HFFc6 (cell line): ENCODE results near the gene ADGRF1. TPM values are rescaled to one million over a fixed set of nuclear protein-coding genes. Genes with fewer than 3 reads are reported as not detected.

Experiments
- DNase-seq: peaks from one replicate; pipeline ENCODE4 v3.0.0-alpha.2; 2018
- H3K27ac Mint-ChIP-seq: 2 replicates; pipeline ENCODE4 v1.8.0; 2020; ENCODE audit warnings: mild to moderate bottlenecking, mixed read lengths
- H3K27me3 Mint-ChIP-seq: 2 replicates; pipeline ENCODE4 v1.8.0; 2021; ENCODE audit warnings: mild to moderate bottlenecking, moderate library complexity, mixed read lengths; ENCODE audit not compliant: insufficient read depth
- H3K36me3 Mint-ChIP-seq: 2 replicates; pipeline ENCODE4 v1.8.0; 2021; ENCODE audit warnings: low read depth, mixed read lengths
- H3K4me1 Mint-ChIP-seq: 2 replicates; pipeline ENCODE4 v1.8.0; 2020; ENCODE audit warnings: low read depth, mixed read lengths
- H3K4me3 Mint-ChIP-seq: 2 replicates; pipeline ENCODE4 v1.8.0; 2020; ENCODE audit warnings: mild to moderate bottlenecking, moderate library complexity, mixed read lengths
- H3K9me3 Mint-ChIP-seq: 2 replicates; pipeline ENCODE4 v1.8.0; 2020; ENCODE audit warnings: mild to moderate bottlenecking, mixed read lengths
- CTCF ChIP-seq: fragments of 200-600 bp; sonication (generic); IDR thresholded peaks from 2 replicates; pipeline ENCODE4 v1.5.0; 2021; ENCODE audit warnings: antibody characterized with exemption, mild to moderate bottlenecking
- total RNA-seq, 6 experiments: library from RNA; stranded (reverse); fragmentation: NEBNext Ultra II Directional; extraction: Animal tissue kit (Norgen Biotek cat#: 25700); gene quantifications; 2 replicates in 1 of 6; 3 replicates in 5 of 6; pipeline ENCODE4 v1.2.3, GENCODE V29; 2021

The ADGRF1 gene
- total RNA-seq, 6 experiments from 2014 or later = not detected

- peak overlapping the region; percentile 44; the same call in 1 of the 2 replicates for H3K27ac Mint-ChIP-seq
- peak overlapping the region; percentile 65; the same call in 1 of the 2 replicates for H3K4me3 Mint-ChIP-seq
- H3K36me3 Mint-ChIP-seq = no peaks in the 10 kb centered on the region
- peaks cover 10% of the 10 kb centered on the region for H3K27me3 Mint-ChIP-seq
- H3K4me1 Mint-ChIP-seq = peaks cover 23% of the 10 kb centered on the region; the same call in 1 of the 2 replicates
- TF ChIP-seq CTCF = no peak
- H3K9me3 Mint-ChIP-seq = no peaks in the 10 kb centered on the region
- peak; percentile 95 for DNase-seq
Observed at GRCh38 chr6:47034926-47035325, 7.2 kb downstream of the ADGRF1 start.

- no peaks in the 10 kb centered on the region for H3K9me3 Mint-ChIP-seq
- H3K27me3 Mint-ChIP-seq = peaks cover 9% of the 10 kb centered on the region
- no peak for TF ChIP-seq CTCF
- peak overlapping the region; percentile 44; the same call in 1 of the 2 replicates for H3K27ac Mint-ChIP-seq
- H3K4me3 Mint-ChIP-seq = peak overlapping the region; percentile 65; the same call in 1 of the 2 replicates
- no peaks in the 10 kb centered on the region for H3K36me3 Mint-ChIP-seq
- no peak for DNase-seq
- H3K4me1 Mint-ChIP-seq = peaks cover 23% of the 10 kb centered on the region; the same call in 1 of the 2 replicates
Observed at GRCh38 chr6:47034421-47034820, 7.7 kb downstream of the ADGRF1 start.

GRCh38 chr6:47032974-47033765 lies 9.0 kb downstream of the ADGRF1 start:
- H3K27ac Mint-ChIP-seq = no peak overlapping the region
- H3K4me1 Mint-ChIP-seq = peaks cover 23% of the 10 kb centered on the region; the same call in 1 of the 2 replicates
- H3K9me3 Mint-ChIP-seq = no peaks in the 10 kb centered on the region
- DNase-seq = no peak
- H3K4me3 Mint-ChIP-seq = no peak overlapping the region
- H3K36me3 Mint-ChIP-seq = no peaks in the 10 kb centered on the region
- TF ChIP-seq CTCF = no peak
- H3K27me3 Mint-ChIP-seq = peaks cover 6% of the 10 kb centered on the region

GRCh38 chr6:47031656-47032055 lies 10.5 kb downstream of the ADGRF1 start:
- H3K27me3 Mint-ChIP-seq = peaks cover 6% of the 10 kb centered on the region
- H3K9me3 Mint-ChIP-seq = no peaks in the 10 kb centered on the region
- no peak overlapping the region for H3K27ac Mint-ChIP-seq
- H3K36me3 Mint-ChIP-seq = no peaks in the 10 kb centered on the region
- no peak for DNase-seq
- H3K4me3 Mint-ChIP-seq = no peak overlapping the region
- peaks cover 23% of the 10 kb centered on the region; the same call in 1 of the 2 replicates for H3K4me1 Mint-ChIP-seq
- TF ChIP-seq CTCF = no peak

GRCh38 chr6:47029865-47030561 lies 12.1 kb downstream of the ADGRF1 start:
- H3K4me3 Mint-ChIP-seq = no peak overlapping the region
- H3K9me3 Mint-ChIP-seq = no peaks in the 10 kb centered on the region
- H3K27me3 Mint-ChIP-seq = peaks cover 11% of the 10 kb centered on the region
- TF ChIP-seq CTCF = no peak
- H3K27ac Mint-ChIP-seq = no peak overlapping the region
- no peak for DNase-seq
- no peaks in the 10 kb centered on the region for H3K36me3 Mint-ChIP-seq
- peaks cover 16% of the 10 kb centered on the region; the same call in 1 of the 2 replicates for H3K4me1 Mint-ChIP-seq
